ENCODE results near the gene ZXDC. TPM values are rescaled to one million over a fixed set of nuclear protein-coding genes. Genes with fewer than 3 reads are reported as not detected.

ZXDC gene
- total RNA-seq, 1 donor from 2014 or later, result 19.3 TPM

- no peak for TF ChIP-seq CTCF (conservative IDR thresholded peaks at IDR 0.05; ENCODE audit: low read depth, low read length)
- no peak overlapping the region for H3K4me3 ChIP-seq (ENCODE audit: low read depth, low read length)
- no peak for DNase-seq (ENCODE audit: low read depth)
Observed at GRCh38 chr3:126521122-126521891, 45.6 kb upstream of the ZXDC start.

- TF ChIP-seq CTCF (conservative IDR thresholded peaks at IDR 0.05; ENCODE audit: low read depth, low read length), result no peak
- H3K4me3 ChIP-seq (ENCODE audit: low read depth, low read length), result no peak overlapping the region
- DNase-seq (ENCODE audit: low read depth), result no peak
Observed at GRCh38 chr3:126519506-126520455, 44.1 kb upstream of the ZXDC start.

- no peak overlapping the region for H3K4me3 ChIP-seq (ENCODE audit: low read depth, low read length)
- TF ChIP-seq CTCF (conservative IDR thresholded peaks at IDR 0.05; ENCODE audit: low read depth, low read length), result no peak
- no peak for DNase-seq (ENCODE audit: low read depth)
Observed at GRCh38 chr3:126518779-126519177, 43.1 kb upstream of the ZXDC start.

GRCh38 chr3:126517986-126518778 is 42.5 kb upstream of the ZXDC start:
- DNase-seq (ENCODE audit: low read depth), result no peak
- no peak overlapping the region for H3K4me3 ChIP-seq (ENCODE audit: low read depth, low read length)
- no peak for TF ChIP-seq CTCF (conservative IDR thresholded peaks at IDR 0.05; ENCODE audit: low read depth, low read length)

GRCh38 chr3:126517291-126517951 is 41.7 kb upstream of the ZXDC start, which contains the start of gene UROC1:
TSS of gene UROC1 (minus strand) at chr3:126517773. CDS start at chr3:126517719, 54 bp downstream.
- TF ChIP-seq CTCF (conservative IDR thresholded peaks at IDR 0.05; ENCODE audit: low read depth, low read length), result no peak
- no peak for DNase-seq (ENCODE audit: low read depth)
- H3K4me3 ChIP-seq (ENCODE audit: low read depth, low read length), result no peak within 1 kb of the TSS

- no peak for TF ChIP-seq CTCF (conservative IDR thresholded peaks at IDR 0.05; ENCODE audit: low read depth, low read length)
- DNase-seq (ENCODE audit: low read depth), result no peak
- no peak overlapping the region for H3K4me3 ChIP-seq (ENCODE audit: low read depth, low read length)
Observed at GRCh38 chr3:126516936-126517290, 41.2 kb upstream of the ZXDC start.
